SU-DHL-6 (cell line): ENCODE measurements around the gene LTBP1.
A peak's percentile ranks its signal among the peaks of the same experiment; 100 is the strongest.

Experiments used
- H2AFZ ChIP-seq: fragments of 200-600 bp; sonication (generic); 2 replicates; pipeline ENCODE4 v1.6.1; 2014; ENCODE audit warnings: low read depth, mild to moderate bottlenecking, moderate library complexity, mixed read lengths, antibody characterized with exemption, low read length; ENCODE audit not compliant: severe bottlenecking
- H3F3A ChIP-seq: fragments of 200-600 bp; shearing (Covaris generic); 2 replicates; pipeline ENCODE4 v1.6.0; 2016; ENCODE audit warnings: antibody characterized with exemption, mild to moderate bottlenecking; ENCODE audit not compliant: insufficient read depth
- H3K27ac ChIP-seq: fragments of 200-600 bp; sonication (generic); 2 replicates; pipeline ENCODE4 v1.5.1; 2016; ENCODE audit warnings: low read depth, mild to moderate bottlenecking, low read length, moderate library complexity, mixed read lengths
- H3K27me3 ChIP-seq: fragments of 200-600 bp; sonication (generic), shearing (Covaris generic); 2 replicates; pipeline ENCODE4 v1.6.0; 2014; ENCODE audit warnings: mild to moderate bottlenecking, low read length
- H3K36me3 ChIP-seq: fragments of 200-600 bp; sonication (generic); 2 replicates; pipeline ENCODE4 v1.6.1; 2014; ENCODE audit warnings: mild to moderate bottlenecking, low read length, mixed read lengths
- H3K4me2 ChIP-seq: fragments of 300-600, 200-600 bp; shearing (Covaris generic), sonication (generic); 2 replicates; pipeline ENCODE4 v1.6.0; 2014; ENCODE audit warnings: low read length, low read depth, mild to moderate bottlenecking; ENCODE audit not compliant: poor library complexity, severe bottlenecking
- H3K4me3 ChIP-seq: fragments of 200-600 bp; sonication (generic); 2 replicates; pipeline ENCODE4 v1.5.1; 2014; ENCODE audit warnings: antibody characterized with exemption, low read length, mild to moderate bottlenecking, mixed read lengths; ENCODE audit not compliant: insufficient read depth, poor library complexity, severe bottlenecking
- H3K79me2 ChIP-seq: fragments of 200-600 bp; sonication (generic); 2 replicates; pipeline ENCODE4 v1.6.1; 2014; ENCODE audit warnings: mild to moderate bottlenecking, low read length, moderate library complexity; ENCODE audit not compliant: insufficient read depth
- H3K9ac ChIP-seq: fragments of 200-600 bp; sonication (generic); 2 replicates; pipeline ENCODE4 v1.7.0; 2014; ENCODE audit warnings: mild to moderate bottlenecking, low read length
- H3K9me2 ChIP-seq: fragments of 200-600 bp; sonication (generic); replicated peaks from 2 replicates; pipeline ENCODE4 v1.6.1; 2014; ENCODE audit warnings: low read length; ENCODE audit not compliant: insufficient read depth
- H3K9me3 ChIP-seq: fragments of 200-600 bp; sonication (generic); 2 replicates; pipeline ENCODE4 v1.6.1; 2014; ENCODE audit warnings: low read length, mixed read lengths; ENCODE audit not compliant: insufficient read depth
- H4K20me1 ChIP-seq: fragments of 200-600 bp; sonication (generic); 2 replicates; pipeline ENCODE4 v1.6.1; 2014; ENCODE audit warnings: low read depth, mild to moderate bottlenecking, antibody characterized with exemption, low read length, moderate library complexity, mixed read lengths
- EZH2phosphoT487 ChIP-seq: fragments of 200-600 bp; sonication (generic), shearing (Covaris generic); conservative IDR thresholded peaks from 2 replicates; pipeline ENCODE4 v1.6.1; 2018; ENCODE audit warnings: mild to moderate bottlenecking, antibody characterized with exemption, low read length, moderate library complexity, mixed read lengths
- TF ChIP-seq, protein P1 (sequence below): fragments of 200-600 bp; sonication (generic); IDR thresholded peaks from one replicate; pipeline ENCODE4 v1.5.1; 2017; ENCODE audit warnings: antibody characterized with exemption, mild to moderate bottlenecking, low read length, moderate library complexity; ENCODE audit not compliant: insufficient read depth, poor library complexity, severe bottlenecking

The LTBP1 gene

DNA sequence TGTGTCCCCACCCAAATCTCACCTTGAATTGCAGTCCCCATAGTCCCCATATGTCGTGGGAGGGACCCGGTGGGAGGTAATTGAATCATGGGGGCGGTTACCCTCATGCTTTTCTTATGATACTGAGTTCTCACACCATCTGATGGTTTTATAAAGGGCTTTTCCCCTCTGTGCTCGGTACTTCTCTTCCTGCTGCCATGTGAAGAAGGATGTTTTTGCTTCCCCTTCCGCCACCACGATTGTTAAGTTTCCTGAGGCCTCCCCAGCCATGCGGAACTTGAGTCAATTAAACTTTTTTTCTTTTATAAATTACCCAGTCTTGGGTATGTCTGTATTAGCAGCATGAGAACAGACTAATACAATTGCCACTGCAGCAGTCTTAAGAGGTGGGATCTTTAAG is 134.9 kb downstream of the LTBP1 start:
- Histone ChIP-seq H3K36me3 (peaks cover 24% of the 10 kb centered on the region), H3K4me3 (peak overlapping the region; percentile 29), H3K9me3 (peaks cover 7% of the 10 kb centered on the region; the same call in 1 of the 2 replicates)

DNA sequence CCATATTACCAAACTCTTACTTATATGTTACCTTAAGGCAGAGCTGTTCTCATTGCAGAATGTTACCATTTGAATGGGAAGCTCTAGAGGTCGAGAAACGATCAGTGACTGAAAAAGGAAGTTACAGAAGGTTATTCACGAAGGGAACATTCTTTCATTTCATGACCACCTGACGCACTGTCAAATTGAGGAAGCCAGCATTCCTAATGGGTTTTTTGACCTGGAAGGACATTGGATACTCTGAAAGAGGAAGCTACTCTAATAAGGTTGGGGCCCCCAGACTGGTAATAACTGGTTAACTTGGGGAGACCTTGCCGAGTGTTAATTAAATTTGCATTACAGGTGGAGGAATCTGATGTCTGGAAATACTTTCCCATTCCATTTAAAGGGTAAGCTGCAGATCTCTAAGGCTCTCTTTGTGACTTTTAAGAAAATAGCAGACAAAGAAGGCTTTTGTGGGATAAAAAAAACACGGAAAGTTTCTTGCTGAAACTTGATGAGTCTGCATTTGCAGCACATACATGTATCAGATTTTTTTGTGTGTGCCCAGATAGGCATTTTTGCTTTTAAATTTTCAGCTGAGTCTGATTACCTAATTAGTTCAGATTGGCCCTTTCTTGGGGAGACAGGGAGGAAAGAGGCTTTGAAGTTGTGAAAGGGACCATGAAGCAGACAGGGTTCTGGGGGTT is 137.1 kb downstream of the LTBP1 start:
- H4K20me1 ChIP-seq = no peaks in the 10 kb centered on the region
- peaks cover 84% of the 10 kb centered on the region for H3F3A ChIP-seq
- no peaks in the 10 kb centered on the region for H3K27me3 ChIP-seq
- H3K4me3 ChIP-seq = no peak overlapping the region
- TF ChIP-seq, protein P1, sequence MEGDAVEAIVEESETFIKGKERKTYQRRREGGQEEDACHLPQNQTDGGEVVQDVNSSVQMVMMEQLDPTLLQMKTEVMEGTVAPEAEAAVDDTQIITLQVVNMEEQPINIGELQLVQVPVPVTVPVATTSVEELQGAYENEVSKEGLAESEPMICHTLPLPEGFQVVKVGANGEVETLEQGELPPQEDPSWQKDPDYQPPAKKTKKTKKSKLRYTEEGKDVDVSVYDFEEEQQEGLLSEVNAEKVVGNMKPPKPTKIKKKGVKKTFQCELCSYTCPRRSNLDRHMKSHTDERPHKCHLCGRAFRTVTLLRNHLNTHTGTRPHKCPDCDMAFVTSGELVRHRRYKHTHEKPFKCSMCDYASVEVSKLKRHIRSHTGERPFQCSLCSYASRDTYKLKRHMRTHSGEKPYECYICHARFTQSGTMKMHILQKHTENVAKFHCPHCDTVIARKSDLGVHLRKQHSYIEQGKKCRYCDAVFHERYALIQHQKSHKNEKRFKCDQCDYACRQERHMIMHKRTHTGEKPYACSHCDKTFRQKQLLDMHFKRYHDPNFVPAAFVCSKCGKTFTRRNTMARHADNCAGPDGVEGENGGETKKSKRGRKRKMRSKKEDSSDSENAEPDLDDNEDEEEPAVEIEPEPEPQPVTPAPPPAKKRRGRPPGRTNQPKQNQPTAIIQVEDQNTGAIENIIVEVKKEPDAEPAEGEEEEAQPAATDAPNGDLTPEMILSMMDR = no peak
- TF ChIP-seq EZH2phosphoT487 = no peak
- no peaks in the 10 kb centered on the region for H3K9me2 ChIP-seq
- H3K9ac ChIP-seq = peak overlapping the region; percentile 36
- H3K4me2 ChIP-seq = peak overlapping the region; percentile 51
- peaks cover 29% of the 10 kb centered on the region for H3K36me3 ChIP-seq
- no peak overlapping the region for H2AFZ ChIP-seq
- peaks cover 57% of the 10 kb centered on the region for H3K79me2 ChIP-seq
- H3K9me3 ChIP-seq = peaks cover 7% of the 10 kb centered on the region; the same call in 1 of the 2 replicates
- peak overlapping the region; percentile 98 for H3K27ac ChIP-seq

More for the DNA sequence above, 134.9 kb downstream of the LTBP1 start:
- Histone ChIP-seq H3K4me2 (peak overlapping the region; percentile 60), H3K9ac (peak overlapping the region; percentile 47), H3K79me2 (peaks cover 58% of the 10 kb centered on the region), H3F3A (peaks cover 91% of the 10 kb centered on the region), H4K20me1 (no peaks in the 10 kb centered on the region), H3K27me3 (no peaks in the 10 kb centered on the region), H2AFZ (no peak overlapping the region), H3K27ac (peak overlapping the region; percentile 98), H3K9me2 (no peaks in the 10 kb centered on the region)
- TF ChIP-seq, protein P1 = no peak
- no peak for TF ChIP-seq EZH2phosphoT487

DNA sequence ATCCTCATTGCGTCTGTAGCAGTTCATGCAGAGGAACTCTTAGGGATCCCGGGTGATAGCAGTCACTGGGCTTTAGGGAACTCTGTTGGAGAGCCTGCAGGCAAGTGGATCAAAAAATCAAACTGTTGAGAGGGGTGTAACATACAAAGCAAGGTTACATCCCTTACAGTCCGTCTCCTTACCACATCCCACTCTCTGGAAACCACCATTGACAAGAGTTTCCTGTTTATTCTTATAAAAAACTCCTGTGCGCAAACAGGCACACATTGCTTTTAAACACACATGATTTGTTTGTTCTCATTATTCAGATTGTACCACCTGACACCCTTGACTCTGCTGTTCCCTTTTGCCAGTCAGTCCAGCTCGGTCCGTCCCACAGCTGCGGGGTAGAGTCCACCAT is 137.7 kb downstream of the LTBP1 start:
- peaks cover 55% of the 10 kb centered on the region for H3K79me2 ChIP-seq
- H3K9ac ChIP-seq = peak overlapping the region; percentile 36
- no peaks in the 10 kb centered on the region for H4K20me1 ChIP-seq
- no peaks in the 10 kb centered on the region for H3K27me3 ChIP-seq
- no peak overlapping the region for H2AFZ ChIP-seq
- peaks cover 23% of the 10 kb centered on the region for H3K36me3 ChIP-seq
- H3K27ac ChIP-seq = peak overlapping the region; percentile 98
- H3K9me3 ChIP-seq = peaks cover 7% of the 10 kb centered on the region; the same call in 1 of the 2 replicates
- no peak overlapping the region for H3K4me3 ChIP-seq
- H3F3A ChIP-seq = peaks cover 84% of the 10 kb centered on the region
- TF ChIP-seq, protein P1 = no peak
- TF ChIP-seq EZH2phosphoT487 = no peak
- H3K9me2 ChIP-seq = no peaks in the 10 kb centered on the region
- H3K4me2 ChIP-seq = peak overlapping the region; percentile 51
